Measurements from ENCODE around the gene ZCCHC7. TPM values are rescaled to one million over a fixed set of nuclear protein-coding genes. Genes with fewer than 3 reads are reported as not detected.

The ZCCHC7 gene
- total RNA-seq, 1 experiment from 2014 or later, result 31.2 TPM

GRCh38 chr9:37339923-37340322 is 219.5 kb downstream of the ZCCHC7 start:
- ChIA-PET CTCF (no interaction called here), POLR2A (no interaction called here), RAD21 (ENCODE audit: low non-redundant PET in 1 of 2, low total read pairs in 2 of 2, uncharacterized antibody in 2 of 2, unreplicated experiment in 2 of 2) (no interaction called here)
- H3K4me1 ChIP-seq (ENCODE audit: control insufficient read depth in 1 of 2, insufficient read depth in 2 of 2, low read length in 2 of 2), result no peaks in the 10 kb centered on the region
- no peaks in the 10 kb centered on the region for H3K9me2 ChIP-seq (ENCODE audit: insufficient read depth)
- H3K27ac ChIP-seq (ENCODE audit: low read depth, low read length), result no peak overlapping the region
- TF ChIP-seq ZNF274 (IDR thresholded peaks at IDR 0.05; ENCODE audit: low read depth, low read length), result no peak
- no peak for TF ChIP-seq CBX3 (IDR thresholded peaks at IDR 0.05; ENCODE audit: low read depth)
- TF ChIP-seq FOSL1 (IDR thresholded peaks at IDR 0.05; ENCODE audit: low read depth), result no peak
- no peak for TF ChIP-seq ZBTB33 (IDR thresholded peaks at IDR 0.05; ENCODE audit: extremely low read depth, insufficient replicate concordance, low read length)
- TF ChIP-seq CEBPB (IDR thresholded peaks at IDR 0.05; ENCODE audit: low read depth), result no peak
- TF ChIP-seq EZH2phosphoT487 (IDR thresholded peaks at IDR 0.05; ENCODE audit: borderline replicate concordance), result no peak
- TF ChIP-seq ELF1 (IDR thresholded peaks at IDR 0.05; ENCODE audit: borderline replicate concordance, low read depth), result no peak
- TF ChIP-seq SP1 (IDR thresholded peaks at IDR 0.05; ENCODE audit: low read depth), result no peak
- TF ChIP-seq CTCF (IDR thresholded peaks at IDR 0.05 in 2 of 3, conservative IDR thresholded peaks at IDR 0.05 in 1 of 3; ENCODE audit: borderline replicate concordance in 1 of 3, insufficient read depth in 1 of 3, low read depth in 2 of 3, low read length in 2 of 3), result no peak
- TF ChIP-seq SRF (IDR thresholded peaks at IDR 0.05; ENCODE audit: low read depth), result no peak
- no peak for TF ChIP-seq TCF7L2 (IDR thresholded peaks at IDR 0.05; ENCODE audit: borderline replicate concordance, extremely low read depth, insufficient read depth, insufficient read length)
- TF ChIP-seq REST (IDR thresholded peaks at IDR 0.05; ENCODE audit: low read depth), result no peak
- TF ChIP-seq YY1 (IDR thresholded peaks at IDR 0.05; ENCODE audit: extremely low read depth, insufficient replicate concordance, low read depth, low read length), result no peak
- TF ChIP-seq RAD21 (IDR thresholded peaks at IDR 0.05; ENCODE audit: low read depth), result no peak
- no peak for TF ChIP-seq ATF3 (IDR thresholded peaks at IDR 0.05)
- no peak for TF ChIP-seq EGR1 (IDR thresholded peaks at IDR 0.05; ENCODE audit: low read depth)
- no peak for TF ChIP-seq MAX (IDR thresholded peaks at IDR 0.05)
- TF ChIP-seq ZFX (IDR thresholded peaks at IDR 0.05), result no peak
- no peak for TF ChIP-seq POLR2AphosphoS5 (IDR thresholded peaks at IDR 0.05; ENCODE audit: low read depth, low read length)
- no peak for TF ChIP-seq SIN3A (IDR thresholded peaks at IDR 0.05; ENCODE audit: low read depth)
- ATAC-seq, result no peak
- intact Hi-C loops (cut with micrococcal nuclease), result no loop called here
- no peaks in the 10 kb centered on the region; a peak in 1 of 4 replicates for H3K36me3 ChIP-seq (ENCODE audit: control insufficient read depth in 1 of 2, insufficient read depth in 2 of 2, low read length in 2 of 2)
- DNase-seq (ENCODE audit: low read depth, low spot score), result no peak
- H2AFZ ChIP-seq (ENCODE audit: low read depth, low read length, poor library complexity, severe bottlenecking), result no peak overlapping the region
- H3K9me3 ChIP-seq (ENCODE audit: control insufficient read depth in 1 of 2, insufficient read depth in 1 of 2, low read depth in 1 of 2, low read length in 2 of 2), result no peaks in the 10 kb centered on the region
- H3K4me3 ChIP-seq (replicated peaks in 1 of 2; ENCODE audit: low read depth in 1 of 2, low read length in 2 of 2), result no peak overlapping the region
- no peak overlapping the region for H3K9ac ChIP-seq (ENCODE audit: low read length)
- no TSS peak for BruUV-seq (replicated peaks)
- no peak overlapping the region for H3K4me2 ChIP-seq (ENCODE audit: low read length)
- no peaks in the 10 kb centered on the region for H3K79me2 ChIP-seq (ENCODE audit: insufficient read depth, low read length)
- H3K27me3 ChIP-seq (ENCODE audit: insufficient read depth, low read length), result no peaks in the 10 kb centered on the region
- H4K20me1 ChIP-seq (ENCODE audit: insufficient read depth), result no peaks in the 10 kb centered on the region

Measured in HCT116 (cell line).